Measurements from ENCODE around the gene RPAP3. TPM values are rescaled to one million over a fixed set of nuclear protein-coding genes. Genes with fewer than 3 reads are reported as not detected.

Gene RPAP3
- total and polyA plus RNA-seq, 4 donors: 5.5 to 8.1 (median 8.0) TPM

- H3K9ac ChIP-seq (ENCODE audit: low read depth in 1 of 2, low read length in 2 of 2): no peak overlapping the region
- H3K27ac ChIP-seq (ENCODE audit: low read depth in 1 of 2, low read length in 2 of 2): no peak overlapping the region
- no peaks in the 10 kb centered on the region for H3K9me3 ChIP-seq (ENCODE audit: control insufficient read depth in 4 of 4, low read length in 3 of 4)
- H3K4me3 ChIP-seq (ENCODE audit: low read depth in 1 of 3, low read length in 3 of 3): no peak overlapping the region
- H3K4me1 ChIP-seq (ENCODE audit: control insufficient read depth in 4 of 4, insufficient read depth in 4 of 4, low read length in 3 of 4): no peaks in the 10 kb centered on the region
- TF ChIP-seq HNF4A (conservative IDR thresholded peaks at IDR 0.05) (no peak), TAF1 (conservative IDR thresholded peaks at IDR 0.05) (no peak), RAD21 (IDR thresholded peaks at IDR 0.05) (no peak), FOXA1 (IDR thresholded peaks at IDR 0.05) (no peak), SP1 (IDR thresholded peaks at IDR 0.05) (no peak), CTCF (IDR thresholded peaks at IDR 0.05; ENCODE audit: low read depth, low read length, missing input control) (no peak), ZBTB33 (IDR thresholded peaks at IDR 0.05) (no peak), GABPA (IDR thresholded peaks at IDR 0.05 in 1 of 2, conservative IDR thresholded peaks at IDR 0.05 in 1 of 2) (no peak), MAX (IDR thresholded peaks at IDR 0.05) (no peak), RXRA (IDR thresholded peaks at IDR 0.05) (no peak), FOXA2 (IDR thresholded peaks at IDR 0.05) (no peak)
- TF ChIP-seq, protein P1, sequence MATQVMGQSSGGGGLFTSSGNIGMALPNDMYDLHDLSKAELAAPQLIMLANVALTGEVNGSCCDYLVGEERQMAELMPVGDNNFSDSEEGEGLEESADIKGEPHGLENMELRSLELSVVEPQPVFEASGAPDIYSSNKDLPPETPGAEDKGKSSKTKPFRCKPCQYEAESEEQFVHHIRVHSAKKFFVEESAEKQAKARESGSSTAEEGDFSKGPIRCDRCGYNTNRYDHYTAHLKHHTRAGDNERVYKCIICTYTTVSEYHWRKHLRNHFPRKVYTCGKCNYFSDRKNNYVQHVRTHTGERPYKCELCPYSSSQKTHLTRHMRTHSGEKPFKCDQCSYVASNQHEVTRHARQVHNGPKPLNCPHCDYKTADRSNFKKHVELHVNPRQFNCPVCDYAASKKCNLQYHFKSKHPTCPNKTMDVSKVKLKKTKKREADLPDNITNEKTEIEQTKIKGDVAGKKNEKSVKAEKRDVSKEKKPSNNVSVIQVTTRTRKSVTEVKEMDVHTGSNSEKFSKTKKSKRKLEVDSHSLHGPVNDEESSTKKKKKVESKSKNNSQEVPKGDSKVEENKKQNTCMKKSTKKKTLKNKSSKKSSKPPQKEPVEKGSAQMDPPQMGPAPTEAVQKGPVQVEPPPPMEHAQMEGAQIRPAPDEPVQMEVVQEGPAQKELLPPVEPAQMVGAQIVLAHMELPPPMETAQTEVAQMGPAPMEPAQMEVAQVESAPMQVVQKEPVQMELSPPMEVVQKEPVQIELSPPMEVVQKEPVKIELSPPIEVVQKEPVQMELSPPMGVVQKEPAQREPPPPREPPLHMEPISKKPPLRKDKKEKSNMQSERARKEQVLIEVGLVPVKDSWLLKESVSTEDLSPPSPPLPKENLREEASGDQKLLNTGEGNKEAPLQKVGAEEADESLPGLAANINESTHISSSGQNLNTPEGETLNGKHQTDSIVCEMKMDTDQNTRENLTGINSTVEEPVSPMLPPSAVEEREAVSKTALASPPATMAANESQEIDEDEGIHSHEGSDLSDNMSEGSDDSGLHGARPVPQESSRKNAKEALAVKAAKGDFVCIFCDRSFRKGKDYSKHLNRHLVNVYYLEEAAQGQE (IDR thresholded peaks at IDR 0.05): no peak
- TF ChIP-seq, protein P2, sequence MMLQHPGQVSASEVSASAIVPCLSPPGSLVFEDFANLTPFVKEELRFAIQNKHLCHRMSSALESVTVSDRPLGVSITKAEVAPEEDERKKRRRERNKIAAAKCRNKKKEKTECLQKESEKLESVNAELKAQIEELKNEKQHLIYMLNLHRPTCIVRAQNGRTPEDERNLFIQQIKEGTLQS (IDR thresholded peaks at IDR 0.05): no peak
- WGBS: 71% methylated on average over 16 of the region's 16 CpGs
- no peak for DNase-seq (ENCODE audit: low spot score)
- no peaks in the 10 kb centered on the region for H3K27me3 ChIP-seq (ENCODE audit: control insufficient read depth in 4 of 4, insufficient read depth in 4 of 4, low read length in 3 of 4)
- no peaks in the 10 kb centered on the region for H3K36me3 ChIP-seq (ENCODE audit: control insufficient read depth in 4 of 4, insufficient read depth in 3 of 4, low read depth in 1 of 4, low read length in 3 of 4)
Observed at GRCh38 chr12:47634127-47634526, 71.7 kb downstream of the RPAP3 start.

DNA sequence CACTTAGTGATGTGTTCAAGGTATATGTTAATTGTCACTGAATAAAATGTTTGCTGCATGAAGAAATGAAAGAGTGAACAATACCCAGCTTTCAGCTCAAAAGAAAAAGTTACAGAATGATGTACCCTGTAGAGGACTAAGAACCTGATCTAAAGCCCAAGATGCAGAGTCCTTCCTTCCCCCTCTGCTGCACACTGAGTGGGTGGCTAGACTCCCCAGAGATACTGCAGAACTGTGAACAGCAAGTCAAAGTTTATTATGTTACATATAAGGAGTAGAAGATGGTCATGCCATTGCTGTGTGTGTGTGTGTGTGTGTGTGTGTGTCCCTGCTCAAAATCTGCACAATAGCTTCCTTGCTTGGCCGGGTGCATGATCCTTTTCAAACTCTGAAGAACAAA, 83.9 kb downstream of the RPAP3 start:
- H3K4me1 ChIP-seq (ENCODE audit: control insufficient read depth in 4 of 4, insufficient read depth in 4 of 4, low read length in 3 of 4): no peaks in the 10 kb centered on the region
- H3K9me3 ChIP-seq (ENCODE audit: control insufficient read depth in 4 of 4, low read length in 3 of 4): no peaks in the 10 kb centered on the region
- DNase-seq (ENCODE audit: low spot score): no peak
- no peak for TF ChIP-seq ZBTB33 (IDR thresholded peaks at IDR 0.05)
- TF ChIP-seq GABPA (IDR thresholded peaks at IDR 0.05 in 1 of 2, conservative IDR thresholded peaks at IDR 0.05 in 1 of 2): no peak
- TF ChIP-seq RAD21 (IDR thresholded peaks at IDR 0.05): no peak
- no peak for TF ChIP-seq FOXA1 (IDR thresholded peaks at IDR 0.05)
- no peak for TF ChIP-seq HNF4A (conservative IDR thresholded peaks at IDR 0.05)
- TF ChIP-seq SP1 (IDR thresholded peaks at IDR 0.05): no peak
- TF ChIP-seq JUND (IDR thresholded peaks at IDR 0.05): no peak
- TF ChIP-seq RXRA (IDR thresholded peaks at IDR 0.05): no peak
- TF ChIP-seq NR2F2 (IDR thresholded peaks at IDR 0.05): no peak
- no peak for TF ChIP-seq EGR1 (IDR thresholded peaks at IDR 0.05; ENCODE audit: low read depth in 2 of 2)
- no peak for TF ChIP-seq MAX (IDR thresholded peaks at IDR 0.05)
- TF ChIP-seq YY1 (IDR thresholded peaks at IDR 0.05): no peak
- no peak for TF ChIP-seq CTCF (IDR thresholded peaks at IDR 0.05; ENCODE audit: low read depth, low read length, missing input control)
- no peak for TF ChIP-seq FOXA2 (IDR thresholded peaks at IDR 0.05)
- TF ChIP-seq, protein P2 (IDR thresholded peaks at IDR 0.05): no peak
- TF ChIP-seq HNF4G (IDR thresholded peaks at IDR 0.05): no peak
- WGBS: 90% methylated on average over 1 of the region's 1 CpG
- H3K27ac ChIP-seq (ENCODE audit: low read depth in 1 of 2, low read length in 2 of 2): no peak overlapping the region
- H3K4me3 ChIP-seq (ENCODE audit: low read depth in 1 of 3, low read length in 3 of 3): no peak overlapping the region
- H3K27me3 ChIP-seq (ENCODE audit: control insufficient read depth in 4 of 4, insufficient read depth in 4 of 4, low read length in 3 of 4): no peaks in the 10 kb centered on the region
- H3K36me3 ChIP-seq (ENCODE audit: control insufficient read depth in 4 of 4, insufficient read depth in 3 of 4, low read depth in 1 of 4, low read length in 3 of 4): no peaks in the 10 kb centered on the region
- H3K9ac ChIP-seq (ENCODE audit: low read depth in 1 of 2, low read length in 2 of 2): no peak overlapping the region
